Trophoblast cell (in vitro differentiated cells and primary cell): ENCODE measurements around the gene YAF2.

ENCODE experiments used
- DNase-seq, 2 donors: peaks; one replicate each; pipeline ENCODE4 v3.0.0-alpha.2; 2016
- H2AFZ ChIP-seq: 2 replicates; pipeline ENCODE4 v1.6.1; 2013; ENCODE audit warnings: low read length, moderate library complexity, mild to moderate bottlenecking; ENCODE audit not compliant: insufficient read depth, poor library complexity
- H2AK5ac ChIP-seq: 2 replicates; pipeline ENCODE4 v1.6.1; 2013; ENCODE audit warnings: mild to moderate bottlenecking, low read length
- H2BK120ac ChIP-seq: 2 replicates; pipeline ENCODE4 v1.6.1; 2013; ENCODE audit warnings: low read length, mild to moderate bottlenecking, moderate library complexity; ENCODE audit not compliant: insufficient read depth, poor library complexity
- H2BK12ac ChIP-seq: 2 replicates; pipeline ENCODE4 v1.6.1; 2013; ENCODE audit warnings: mild to moderate bottlenecking, low read length, moderate library complexity
- H2BK5ac ChIP-seq: 2 replicates; pipeline ENCODE4 v1.6.1; 2013; ENCODE audit warnings: low read length, low read depth, moderate library complexity, mild to moderate bottlenecking; ENCODE audit not compliant: poor library complexity
- H3K14ac ChIP-seq: 2 replicates; pipeline ENCODE4 v1.6.1; 2013; ENCODE audit warnings: mild to moderate bottlenecking, low read length
- H3K18ac ChIP-seq: 2 replicates; pipeline ENCODE4 v1.6.1; 2013; ENCODE audit warnings: mild to moderate bottlenecking, low read length
- H3K23ac ChIP-seq: 2 replicates; pipeline ENCODE4 v1.6.1; 2013; ENCODE audit warnings: low read length
- H3K27ac ChIP-seq: 2 replicates; pipeline ENCODE4 v1.5.1; 2013; ENCODE audit warnings: low read depth, mild to moderate bottlenecking, inconsistent platforms, low read length, moderate library complexity
- H3K27me3 ChIP-seq: 2 replicates; pipeline ENCODE4 v1.6.1; 2013; ENCODE audit warnings: inconsistent platforms, mild to moderate bottlenecking, low read length, moderate library complexity; ENCODE audit not compliant: insufficient read depth
- H3K36me3 ChIP-seq, 2 experiments: 1 replicate in 1 of 2; 2 replicates in 1 of 2; pipeline ENCODE4 v1.6.1; 2013; ENCODE audit warnings: low read length in 2 of 2, mild to moderate bottlenecking in 2 of 2, moderate library complexity in 1 of 2; ENCODE audit not compliant: insufficient read depth in 2 of 2, control insufficient read depth in 1 of 2
- H3K4ac ChIP-seq: 2 replicates; pipeline ENCODE4 v1.6.1; 2013; ENCODE audit warnings: low read depth, mild to moderate bottlenecking, low read length, moderate library complexity
- H3K4me1 ChIP-seq, 2 experiments: 1 replicate in 1 of 2; 2 replicates in 1 of 2; pipeline ENCODE4 v1.6.1; 2013; ENCODE audit warnings: low read length in 2 of 2, mild to moderate bottlenecking in 2 of 2, moderate library complexity in 1 of 2; ENCODE audit not compliant: insufficient read depth in 2 of 2, control insufficient read depth in 1 of 2
- H3K4me2 ChIP-seq: 2 replicates; pipeline ENCODE4 v1.6.1; 2013; ENCODE audit warnings: inconsistent platforms, mild to moderate bottlenecking, low read length, moderate library complexity
- H3K4me3 ChIP-seq: 2 replicates; pipeline ENCODE4 v1.5.1; 2013; ENCODE audit warnings: mild to moderate bottlenecking, low read depth, low read length, inconsistent platforms
- H3K79me1 ChIP-seq: one replicate; pipeline ENCODE4 v1.6.1; 2013; ENCODE audit warnings: low read length
- H3K79me2 ChIP-seq: 2 replicates; pipeline ENCODE4 v1.6.1; 2013; ENCODE audit warnings: low read length, mild to moderate bottlenecking; ENCODE audit not compliant: control insufficient read depth, insufficient read depth, poor library complexity
- H3K9ac ChIP-seq: 2 replicates; pipeline ENCODE4 v1.6.1; 2013; ENCODE audit warnings: mild to moderate bottlenecking, low read length
- H3K9me3 ChIP-seq: 2 replicates; pipeline ENCODE4 v1.6.1; 2013; ENCODE audit warnings: low read depth, mild to moderate bottlenecking, control low read depth, inconsistent platforms, low read length; ENCODE audit not compliant: insufficient read depth
- H4K12ac ChIP-seq: 2 replicates; pipeline ENCODE4 v1.6.1; 2013; ENCODE audit warnings: low read depth, mild to moderate bottlenecking, low read length, moderate library complexity
- H4K8ac ChIP-seq: 2 replicates; pipeline ENCODE4 v1.6.1; 2013; ENCODE audit warnings: low read depth, mild to moderate bottlenecking, low read length, moderate library complexity
- H4K91ac ChIP-seq: one replicate; pipeline ENCODE4 v1.6.1; 2013; ENCODE audit warnings: low read depth, mild to moderate bottlenecking, low read length, moderate library complexity
- WGBS: extraction: QIAGEN DNeasy Blood & Tissue Kit; methylation state at CpG from one replicate; pipeline ENCODE4 v1.1.7; 2013; ENCODE audit warnings: missing lambda C conversion rate; ENCODE audit not compliant: insufficient read length, insufficient coverage; ENCODE audit errors: extremely low coverage; 5-methylcytosine and 5-hydroxymethylcytosine counted together

YAF2 gene

DNA sequence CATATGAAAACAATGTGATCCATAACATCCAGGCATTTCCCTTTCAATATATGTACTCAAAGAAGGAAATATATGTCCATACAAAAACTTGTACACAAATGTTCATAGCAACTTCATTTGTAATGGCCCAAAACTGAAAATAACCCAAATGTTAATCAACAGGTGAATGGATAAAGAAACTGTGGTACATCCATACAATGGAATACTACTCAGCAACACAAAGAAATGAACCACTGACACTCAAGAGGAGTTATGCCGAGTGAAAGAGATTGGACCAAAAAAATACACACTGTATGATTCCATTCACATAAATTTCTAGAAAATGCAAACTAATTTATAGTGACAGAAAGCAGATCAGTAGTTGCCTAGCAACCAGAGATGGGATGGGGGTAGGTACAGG lies 63.1 kb downstream of the YAF2 start:
- Histone ChIP-seq H3K9me3 (peaks cover 1% of the 10 kb centered on the region), H3K4me3 (no peak overlapping the region), H2BK12ac (no peak overlapping the region), H3K9ac (no peak overlapping the region), H3K79me2 (no peaks in the 10 kb centered on the region), H2BK120ac (no peak overlapping the region), H3K18ac (no peak overlapping the region), H2BK5ac (no peak overlapping the region), H4K8ac (no peak overlapping the region), H4K91ac (no peak overlapping the region), H3K14ac (no peak overlapping the region), H3K4ac (no peak overlapping the region), H3K27me3 (no peaks in the 10 kb centered on the region), H2AK5ac (no peak overlapping the region), H2AFZ (no peak overlapping the region), H4K12ac (no peak overlapping the region), H3K4me1 (no peaks in the 10 kb centered on the region), H3K79me1 (no peaks in the 10 kb centered on the region), H3K27ac (no peak overlapping the region), H3K36me3 (no peaks in the 10 kb centered on the region), H3K23ac (no peak overlapping the region), H3K4me2 (no peak overlapping the region)
- no CpG with 5 or more reads among the region's 1 CpG for WGBS
- DNase-seq = no peak

DNA sequence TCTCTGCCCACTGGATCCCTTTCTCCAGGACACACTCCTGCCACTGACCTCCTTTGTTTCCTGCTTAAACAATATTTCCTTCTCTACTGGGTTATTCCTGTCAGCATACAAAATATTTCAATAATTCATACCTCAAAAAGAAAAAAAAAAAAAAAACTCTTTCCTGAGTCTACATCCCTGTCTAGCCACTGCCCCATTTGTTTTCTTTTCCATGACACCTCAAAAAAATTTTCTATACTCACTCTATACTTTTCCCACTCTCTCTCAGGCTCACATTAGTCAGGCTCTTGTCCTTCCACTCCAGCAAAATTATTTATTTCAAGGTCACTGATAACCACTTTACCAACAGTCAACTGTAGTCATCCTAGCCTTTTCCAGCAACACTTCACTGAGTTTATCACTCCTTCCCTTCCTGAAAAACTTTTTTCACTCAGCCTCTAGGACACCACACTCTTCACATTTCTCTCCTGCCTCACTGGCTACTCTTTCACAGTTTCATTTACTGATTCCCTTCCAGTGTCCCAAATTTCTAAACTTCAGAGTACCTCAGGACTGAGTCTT lies 64.0 kb downstream of the YAF2 start:
- Histone ChIP-seq H2BK120ac (no peak overlapping the region), H3K27me3 (no peaks in the 10 kb centered on the region), H3K79me1 (no peaks in the 10 kb centered on the region), H4K91ac (no peak overlapping the region), H3K4ac (no peak overlapping the region), H2BK12ac (no peak overlapping the region), H3K18ac (no peak overlapping the region), H3K36me3 (no peaks in the 10 kb centered on the region), H2AK5ac (no peak overlapping the region), H3K9ac (no peak overlapping the region), H3K4me3 (no peak overlapping the region), H2AFZ (no peak overlapping the region), H4K12ac (no peak overlapping the region), H3K23ac (no peak overlapping the region), H3K9me3 (peaks cover 1% of the 10 kb centered on the region), H2BK5ac (no peak overlapping the region), H3K14ac (no peak overlapping the region), H3K27ac (no peak overlapping the region), H3K79me2 (no peaks in the 10 kb centered on the region), H3K4me2 (no peak overlapping the region), H3K4me1 (no peaks in the 10 kb centered on the region), H4K8ac (no peak overlapping the region)
- DNase-seq = no peak

GRCh38 chr12:42172441-42173210 lies 65.4 kb downstream of the YAF2 start:
- no peak overlapping the region for H3K14ac ChIP-seq
- H3K79me2 ChIP-seq = no peaks in the 10 kb centered on the region
- no peak overlapping the region for H4K8ac ChIP-seq
- no peak overlapping the region for H2AFZ ChIP-seq
- H2BK12ac ChIP-seq = no peak overlapping the region
- no peak overlapping the region for H2BK120ac ChIP-seq
- no peak overlapping the region for H3K4me3 ChIP-seq
- H3K18ac ChIP-seq = no peak overlapping the region
- no peaks in the 10 kb centered on the region for H3K36me3 ChIP-seq
- no peak overlapping the region for H3K4me2 ChIP-seq
- H3K4ac ChIP-seq = no peak overlapping the region
- H4K91ac ChIP-seq = no peak overlapping the region
- H3K23ac ChIP-seq = no peak overlapping the region
- H3K79me1 ChIP-seq = no peaks in the 10 kb centered on the region
- no peak overlapping the region for H3K27ac ChIP-seq
- H3K4me1 ChIP-seq = no peaks in the 10 kb centered on the region
- no peak overlapping the region for H2BK5ac ChIP-seq
- H3K9me3 ChIP-seq = peaks cover 1% of the 10 kb centered on the region
- no CpG with 5 or more reads among the region's 4 CpGs for WGBS
- no peak for DNase-seq
- no peak overlapping the region for H3K9ac ChIP-seq
- no peaks in the 10 kb centered on the region for H3K27me3 ChIP-seq
- no peak overlapping the region for H4K12ac ChIP-seq
- H2AK5ac ChIP-seq = no peak overlapping the region

- Histone ChIP-seq H3K4ac (no peak overlapping the region), H3K23ac (no peak overlapping the region), H3K9ac (no peak overlapping the region), H2BK5ac (no peak overlapping the region), H4K91ac (no peak overlapping the region), H3K4me3 (no peak overlapping the region), H2AFZ (no peak overlapping the region), H3K9me3 (no peaks in the 10 kb centered on the region), H3K36me3 (peaks cover 0 to 2% of the 10 kb centered on the region in 2 experiments), H4K12ac (no peak overlapping the region), H3K4me2 (no peak overlapping the region), H2BK12ac (no peak overlapping the region), H3K27me3 (no peaks in the 10 kb centered on the region), H3K14ac (no peak overlapping the region), H3K79me2 (no peaks in the 10 kb centered on the region), H3K79me1 (no peaks in the 10 kb centered on the region), H2AK5ac (no peak overlapping the region), H3K27ac (no peak overlapping the region), H3K4me1 (no peaks in the 10 kb centered on the region), H2BK120ac (no peak overlapping the region), H3K18ac (no peak overlapping the region), H4K8ac (no peak overlapping the region)
- no CpG with 5 or more reads among the region's 6 CpGs for WGBS
- DNase-seq = peak in 1 of 2 donors; percentile 42
Measured at GRCh38 chr12:42167711-42168110, 70.3 kb downstream of the YAF2 start.
